ENCODE measurements around the gene ADISSP.

The ADISSP gene

GRCh38 chr20:3729378-3729777 lies 38.2 kb downstream of the ADISSP start:
- Mint-ChIP-seq H3K27ac (no peak overlapping the region), H3K9me3 (no peaks in the 10 kb centered on the region), H3K36me3 (no peaks in the 10 kb centered on the region), H3K4me1 (no peaks in the 10 kb centered on the region), H3K4me3 (no peak overlapping the region), H3K27me3 (peaks cover 37% of the 10 kb centered on the region)

DNA sequence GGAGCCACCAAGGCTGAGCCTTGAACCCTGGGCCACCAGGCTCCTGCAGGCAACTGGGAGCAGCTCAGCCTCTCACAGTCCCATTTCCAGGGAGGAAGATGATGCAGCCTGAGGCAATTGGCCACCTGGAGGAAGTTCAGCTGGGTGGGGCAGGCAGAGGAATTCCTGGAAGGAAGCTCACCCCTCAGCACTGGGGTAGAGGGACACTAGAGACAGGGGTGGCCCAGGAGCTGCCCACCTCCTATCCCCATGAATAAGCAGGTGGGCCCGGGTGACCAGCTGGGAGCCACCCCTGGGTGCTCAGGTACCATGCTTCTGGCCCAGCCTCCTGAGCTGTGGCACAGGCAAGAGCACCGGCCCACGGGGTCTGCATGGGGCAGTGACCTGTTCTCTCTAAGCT lies 38.7 kb downstream of the ADISSP start:
- Mint-ChIP-seq H3K4me3 (no peak overlapping the region), H3K4me1 (no peaks in the 10 kb centered on the region), H3K27ac (no peak overlapping the region), H3K27me3 (peaks cover 37% of the 10 kb centered on the region), H3K36me3 (no peaks in the 10 kb centered on the region), H3K9me3 (no peaks in the 10 kb centered on the region)

DNA sequence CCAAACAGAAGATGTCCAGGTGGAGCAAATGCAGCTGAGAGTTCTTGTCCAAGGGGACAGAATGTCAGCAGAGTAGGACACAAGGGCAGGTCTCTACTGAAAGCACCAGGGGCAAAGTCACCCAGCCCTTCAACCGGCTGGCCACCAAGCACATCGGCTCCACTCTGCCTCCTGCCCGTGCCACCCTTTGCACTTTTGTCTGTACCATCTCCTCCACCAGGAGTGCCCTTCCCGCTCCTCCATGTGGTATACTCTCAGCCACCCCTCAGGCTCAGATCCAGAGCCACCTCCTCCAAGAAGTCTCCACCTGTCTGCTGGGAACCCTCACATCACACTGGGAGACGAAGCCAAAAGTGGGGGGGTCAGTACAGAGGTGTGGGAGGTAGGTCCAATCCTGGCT lies 39.2 kb downstream of the ADISSP start:
- H3K4me1 Mint-ChIP-seq: no peaks in the 10 kb centered on the region
- H3K27ac Mint-ChIP-seq: no peak overlapping the region
- peaks cover 33% of the 10 kb centered on the region for H3K27me3 Mint-ChIP-seq
- H3K9me3 Mint-ChIP-seq: no peaks in the 10 kb centered on the region
- no peak overlapping the region for H3K4me3 Mint-ChIP-seq
- H3K36me3 Mint-ChIP-seq: no peaks in the 10 kb centered on the region

DNA sequence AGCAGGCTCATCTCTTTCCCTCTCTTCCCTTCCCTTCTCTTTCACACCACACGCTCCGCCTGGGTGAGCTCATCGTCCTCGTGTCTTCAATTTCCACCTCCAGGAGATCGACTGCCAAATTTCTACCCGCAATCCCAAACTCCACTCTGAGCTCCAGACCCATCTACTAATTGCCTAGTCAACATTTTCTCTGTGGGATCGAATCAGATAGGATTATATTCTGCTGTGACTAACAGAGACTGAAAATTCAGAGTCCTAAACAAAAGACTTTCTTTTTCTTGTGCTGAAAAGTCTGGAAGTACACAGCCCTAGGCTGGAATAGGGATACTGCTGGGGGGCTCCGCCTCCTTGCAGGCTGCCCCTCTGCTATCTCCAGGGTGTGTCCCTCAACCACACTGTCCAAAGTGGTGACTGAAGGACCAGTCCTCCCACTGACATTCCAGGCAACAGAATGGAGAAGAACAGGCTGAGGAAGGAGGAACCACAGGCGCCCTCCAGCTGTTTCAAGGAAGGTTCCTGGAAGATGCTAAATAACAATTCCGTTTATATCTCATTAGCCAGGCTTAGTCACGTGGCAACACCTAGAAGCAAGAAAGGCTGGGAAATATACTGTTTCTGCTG lies 40.0 kb downstream of the ADISSP start:
- Mint-ChIP-seq H3K27me3 (peaks cover 30% of the 10 kb centered on the region), H3K4me3 (no peak overlapping the region), H3K36me3 (no peaks in the 10 kb centered on the region), H3K4me1 (no peaks in the 10 kb centered on the region), H3K9me3 (no peaks in the 10 kb centered on the region), H3K27ac (no peak overlapping the region)

GRCh38 chr20:3724356-3724755 lies 43.2 kb downstream of the ADISSP start:
- no peaks in the 10 kb centered on the region for H3K9me3 Mint-ChIP-seq
- no peak overlapping the region for H3K4me3 Mint-ChIP-seq
- H3K27me3 Mint-ChIP-seq: peaks cover 20% of the 10 kb centered on the region
- no peak overlapping the region for H3K27ac Mint-ChIP-seq
- no peaks in the 10 kb centered on the region for H3K4me1 Mint-ChIP-seq
- no peaks in the 10 kb centered on the region for H3K36me3 Mint-ChIP-seq

DNA sequence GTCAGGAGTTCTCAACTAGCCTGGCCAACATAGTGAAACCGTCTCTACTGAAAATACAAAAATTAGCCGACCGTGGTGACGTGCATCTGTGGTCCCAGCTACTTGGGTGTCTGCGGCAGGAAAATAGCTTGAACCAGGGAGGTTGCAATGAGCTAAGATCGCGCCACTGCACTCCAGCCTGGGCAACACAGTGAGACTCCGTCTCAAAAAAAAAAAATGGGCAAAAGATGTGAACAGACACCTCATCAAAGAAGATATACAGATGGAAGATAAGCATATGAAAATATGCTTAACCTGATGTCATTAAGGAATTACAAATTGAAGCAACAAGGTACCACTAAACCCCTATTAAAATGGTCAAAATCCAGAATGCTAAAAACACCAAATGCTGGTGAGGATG lies 44.3 kb downstream of the ADISSP start:
- Mint-ChIP-seq H3K36me3 (no peaks in the 10 kb centered on the region), H3K27me3 (peaks cover 18% of the 10 kb centered on the region), H3K9me3 (no peaks in the 10 kb centered on the region), H3K27ac (no peak overlapping the region), H3K4me1 (no peaks in the 10 kb centered on the region), H3K4me3 (no peak overlapping the region)

DNA sequence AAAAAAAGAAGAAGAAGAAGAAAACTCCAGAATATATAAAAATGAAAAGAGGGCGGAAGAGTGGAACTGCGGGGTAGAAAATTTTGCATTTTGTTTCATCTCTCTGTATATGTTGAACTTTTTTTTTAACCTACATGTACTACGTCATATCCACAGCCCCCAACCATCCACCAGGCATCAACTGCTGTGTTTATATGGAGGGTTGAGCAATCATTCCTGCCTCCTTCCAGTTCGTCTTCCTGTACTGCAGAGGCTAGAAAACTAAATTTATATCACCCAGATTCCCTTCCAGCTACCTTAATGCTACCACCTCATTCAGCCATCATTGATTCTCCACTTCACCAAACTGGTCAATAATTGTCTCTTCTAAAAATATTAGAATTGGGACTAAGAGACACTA lies 45.6 kb downstream of the ADISSP start:
- H3K36me3 Mint-ChIP-seq: no peaks in the 10 kb centered on the region
- no peaks in the 10 kb centered on the region for H3K4me1 Mint-ChIP-seq
- H3K9me3 Mint-ChIP-seq: no peaks in the 10 kb centered on the region
- H3K27me3 Mint-ChIP-seq: peaks cover 7% of the 10 kb centered on the region
- H3K4me3 Mint-ChIP-seq: no peak overlapping the region
- H3K27ac Mint-ChIP-seq: no peak overlapping the region

- Mint-ChIP-seq H3K4me1 (no peaks in the 10 kb centered on the region), H3K27ac (no peak overlapping the region), H3K9me3 (no peaks in the 10 kb centered on the region), H3K36me3 (no peaks in the 10 kb centered on the region), H3K4me3 (no peak overlapping the region), H3K27me3 (peaks cover 6% of the 10 kb centered on the region)
Measured at GRCh38 chr20:3720626-3721025, 46.9 kb downstream of the ADISSP start.

DNA sequence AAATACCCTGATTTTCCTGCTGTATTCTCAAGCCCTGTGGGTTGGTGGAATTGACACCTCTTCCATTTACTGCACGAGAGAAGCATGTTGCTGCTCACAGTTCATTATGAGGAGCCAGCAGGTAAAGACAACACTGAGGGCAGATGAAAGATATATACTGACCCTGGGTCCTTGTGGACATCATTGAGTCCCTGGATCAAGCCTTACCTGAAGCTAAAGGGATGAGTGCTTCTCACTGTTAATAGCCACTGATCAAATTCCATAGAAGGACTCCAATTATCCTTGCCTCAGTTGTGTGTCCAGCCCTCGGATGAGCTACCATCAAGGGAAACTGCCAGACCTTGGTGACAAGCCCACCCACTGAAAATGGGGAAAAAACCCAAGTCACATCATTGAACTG lies 47.5 kb downstream of the ADISSP start:
- Mint-ChIP-seq H3K27ac (no peak overlapping the region), H3K27me3 (peaks cover 6% of the 10 kb centered on the region), H3K9me3 (no peaks in the 10 kb centered on the region), H3K4me3 (no peak overlapping the region), H3K4me1 (no peaks in the 10 kb centered on the region), H3K36me3 (no peaks in the 10 kb centered on the region)

- no peak overlapping the region for H3K27ac Mint-ChIP-seq
Measured at GRCh38 chr20:3719046-3719445, 48.5 kb downstream of the ADISSP start.

GRCh38 chr20:3716195-3716834 lies 51.2 kb downstream of the ADISSP start:
- Mint-ChIP-seq H3K9me3 (no peaks in the 10 kb centered on the region), H3K36me3 (no peaks in the 10 kb centered on the region), H3K27me3 (peaks cover 3% of the 10 kb centered on the region), H3K27ac (no peak overlapping the region), H3K4me3 (no peak overlapping the region), H3K4me1 (no peaks in the 10 kb centered on the region)

More at GRCh38 chr20:3719046-3719445, 48.5 kb downstream of the ADISSP start:
- H3K36me3 Mint-ChIP-seq: no peaks in the 10 kb centered on the region
- peaks cover 6% of the 10 kb centered on the region for H3K27me3 Mint-ChIP-seq
- no peak overlapping the region for H3K4me3 Mint-ChIP-seq
- H3K9me3 Mint-ChIP-seq: no peaks in the 10 kb centered on the region
- no peaks in the 10 kb centered on the region for H3K4me1 Mint-ChIP-seq

GRCh38 chr20:3714092-3714491 lies 53.5 kb downstream of the ADISSP start:
- H3K4me3 Mint-ChIP-seq: no peak overlapping the region
- H3K27ac Mint-ChIP-seq: no peak overlapping the region
- H3K9me3 Mint-ChIP-seq: no peaks in the 10 kb centered on the region
- no peaks in the 10 kb centered on the region for H3K36me3 Mint-ChIP-seq
- no peaks in the 10 kb centered on the region for H3K4me1 Mint-ChIP-seq
- H3K27me3 Mint-ChIP-seq: peaks cover 1% of the 10 kb centered on the region

GRCh38 chr20:3712279-3712873 lies 55.2 kb downstream of the ADISSP start, which contains the start of gene SIGLEC1:
TSS of gene SIGLEC1 (minus strand) at chr20:3712600. CDS start at chr20:3707128, 5,472 bp downstream.
- Mint-ChIP-seq H3K27me3 (peaks cover 2% of the 10 kb centered on the region), H3K9me3 (no peaks in the 10 kb centered on the region), H3K4me1 (no peaks in the 10 kb centered on the region), H3K4me3 (no peak within 1 kb of the TSS), H3K36me3 (no peaks in the 10 kb centered on the region), H3K27ac (no peak within 1 kb of the TSS)

DNA sequence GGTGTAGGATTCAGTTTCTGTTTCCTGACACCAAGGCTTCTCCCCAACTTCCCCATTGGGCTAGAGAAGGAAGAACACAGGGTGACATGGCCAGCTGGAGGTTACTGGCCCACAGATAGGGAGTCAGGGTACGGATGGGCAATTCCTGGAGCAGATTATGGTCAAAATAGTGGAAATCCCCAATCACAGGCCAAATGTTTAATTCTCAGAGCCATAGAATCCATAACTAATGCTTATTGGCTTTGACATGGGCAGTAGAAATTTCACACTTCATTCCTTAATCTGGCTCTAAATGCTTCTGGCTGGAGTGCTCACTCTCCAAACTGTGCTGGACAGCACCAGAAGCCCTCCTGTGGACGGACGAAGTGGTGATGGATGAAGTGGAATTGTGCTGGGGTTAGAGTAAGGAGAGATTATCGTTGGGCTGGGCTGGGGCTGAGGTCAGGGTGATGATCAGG lies 56.0 kb downstream of the ADISSP start:
- no peak overlapping the region for H3K27ac Mint-ChIP-seq
- no peaks in the 10 kb centered on the region for H3K4me1 Mint-ChIP-seq
- H3K27me3 Mint-ChIP-seq: peaks cover 2% of the 10 kb centered on the region
- H3K36me3 Mint-ChIP-seq: no peaks in the 10 kb centered on the region
- no peak overlapping the region for H3K4me3 Mint-ChIP-seq
- no peaks in the 10 kb centered on the region for H3K9me3 Mint-ChIP-seq

GRCh38 chr20:3710703-3711483 lies 56.7 kb downstream of the ADISSP start:
- Mint-ChIP-seq H3K9me3 (no peaks in the 10 kb centered on the region), H3K27me3 (peaks cover 2% of the 10 kb centered on the region), H3K4me1 (no peaks in the 10 kb centered on the region), H3K27ac (no peak overlapping the region), H3K36me3 (no peaks in the 10 kb centered on the region), H3K4me3 (no peak overlapping the region)

DNA sequence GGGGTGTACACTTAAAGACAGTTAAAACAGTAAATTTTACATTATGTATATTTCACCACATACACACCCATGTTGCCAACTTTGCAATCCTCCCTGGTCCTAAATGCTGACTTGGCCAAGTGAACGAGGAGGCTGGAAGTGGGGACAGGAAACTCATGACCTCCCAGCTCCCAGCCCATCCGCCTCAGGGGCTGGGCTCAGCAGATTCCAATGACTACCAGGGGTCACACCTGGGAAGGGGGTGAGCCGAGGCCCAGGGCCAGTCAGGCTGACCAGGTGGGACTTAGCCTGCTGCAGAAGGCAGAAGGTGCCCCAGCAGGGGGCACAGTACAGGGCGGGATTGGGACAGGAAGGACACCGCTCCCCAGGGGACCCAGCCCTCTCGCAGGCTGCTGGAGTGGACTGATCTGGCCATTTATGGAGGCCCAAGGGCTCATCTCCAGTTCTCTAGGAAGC lies 57.5 kb downstream of the ADISSP start:
- Mint-ChIP-seq H3K27ac (no peak overlapping the region), H3K4me3 (no peak overlapping the region)

More for the DNA sequence above, 57.5 kb downstream of the ADISSP start:
- peaks cover 2% of the 10 kb centered on the region for H3K27me3 Mint-ChIP-seq
- H3K36me3 Mint-ChIP-seq: no peaks in the 10 kb centered on the region
- H3K4me1 Mint-ChIP-seq: no peaks in the 10 kb centered on the region
- H3K9me3 Mint-ChIP-seq: no peaks in the 10 kb centered on the region

All from activated naive CD4-positive, alpha-beta T cell treated with anti-CD3 and anti-CD28 coated beads, Interleukin-2, amount 50 U/mL, for 24 hours (primary cell).